GM18520 (cell line): Measurements from ENCODE around the gene FAM227B.
"Not testable (repeated sequence)": the region's sequence is repeated elsewhere in the genome, so short reads cannot be mapped to it uniquely, and the experiment has no call there.

Experiments used
- ATAC-seq: cut with Tn5 transposase; IDR thresholded peaks from one replicate; pipeline ENCODE4 v1.9.1; 2021; ENCODE audit not compliant: unreplicated experiment

The FAM227B gene, protein sequence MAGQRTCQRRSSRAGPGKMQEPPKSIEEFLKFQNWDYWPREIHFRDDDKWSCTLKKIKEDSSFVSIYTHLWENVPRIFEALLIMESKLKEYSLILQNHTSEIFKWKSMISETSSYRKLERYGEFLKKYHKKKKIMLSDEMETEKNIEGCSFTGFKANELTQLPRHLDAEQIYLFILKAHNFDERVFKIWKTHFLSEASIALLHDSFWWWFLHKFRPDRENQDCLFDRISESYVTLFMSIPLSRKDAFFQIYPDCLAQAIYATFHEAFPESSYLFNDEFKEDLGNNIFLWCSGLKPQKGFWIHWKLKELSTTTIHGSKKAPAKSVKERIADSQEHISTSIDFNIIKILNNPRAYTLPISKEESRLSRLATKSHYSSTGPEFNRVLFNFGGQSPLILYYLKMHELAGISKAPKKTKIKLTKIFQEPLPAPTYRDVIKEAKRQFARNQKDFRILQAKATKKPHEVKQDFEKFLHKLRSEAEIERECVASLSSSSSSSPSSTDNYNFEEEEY

GRCh38 chr15:49620658-49621368, at the start of gene FAM227B, which contains the start of gene DTWD1:
Gene FAM227B, minus strand, starts transcription at chr15:49620818. Its CDS starts 5,647 bp downstream, at chr15:49615171.
Gene DTWD1, plus strand, starts transcription at chr15:49621048. Its CDS starts 4,120 bp downstream, at chr15:49625168.
- peak; percentile 97 for ATAC-seq

DNA sequence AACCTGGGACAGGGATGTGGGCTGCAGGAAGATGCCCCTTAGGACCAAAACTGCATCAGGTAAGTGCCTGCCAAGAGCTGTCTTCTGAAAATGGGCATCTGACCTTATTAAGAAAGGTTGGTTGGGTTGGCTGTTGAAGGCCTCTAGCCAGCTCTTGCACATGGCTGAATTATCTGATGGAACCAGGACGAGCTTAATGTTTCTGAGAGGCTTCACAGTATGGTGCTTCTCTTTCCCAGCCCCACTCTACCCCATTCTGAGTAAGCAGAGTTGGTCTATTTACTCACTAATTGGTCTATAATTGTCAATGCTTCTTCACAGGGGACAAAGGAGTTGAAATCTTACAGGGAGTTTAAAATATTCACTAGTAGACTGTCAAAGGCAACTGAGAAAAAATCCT, 48.7 kb upstream of the FAM227B start:
- no peak for ATAC-seq

DNA sequence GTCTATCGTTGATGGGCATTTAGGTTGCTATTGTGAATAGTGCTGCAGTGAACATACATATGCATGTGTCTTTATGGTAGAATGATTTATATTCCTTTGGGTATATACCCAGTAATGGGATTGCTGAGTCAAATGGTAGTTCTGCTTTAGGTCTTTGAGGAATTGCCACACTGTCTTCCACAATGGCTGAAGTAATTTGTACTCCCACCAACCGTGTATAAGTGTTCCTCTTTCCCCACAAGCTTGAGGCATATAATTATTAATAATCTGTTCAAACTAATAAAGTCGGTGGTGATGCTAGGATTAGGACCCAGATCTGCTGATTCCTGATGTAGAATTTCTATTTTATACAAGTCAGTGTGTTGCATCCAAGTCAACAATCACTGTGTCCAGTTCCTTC, 45.9 kb upstream of the FAM227B start:
- ATAC-seq, result not testable (repeated sequence)

GRCh38 chr15:49664716-49665115, 44.1 kb upstream of the FAM227B start:
- ATAC-seq, result no peak

DNA sequence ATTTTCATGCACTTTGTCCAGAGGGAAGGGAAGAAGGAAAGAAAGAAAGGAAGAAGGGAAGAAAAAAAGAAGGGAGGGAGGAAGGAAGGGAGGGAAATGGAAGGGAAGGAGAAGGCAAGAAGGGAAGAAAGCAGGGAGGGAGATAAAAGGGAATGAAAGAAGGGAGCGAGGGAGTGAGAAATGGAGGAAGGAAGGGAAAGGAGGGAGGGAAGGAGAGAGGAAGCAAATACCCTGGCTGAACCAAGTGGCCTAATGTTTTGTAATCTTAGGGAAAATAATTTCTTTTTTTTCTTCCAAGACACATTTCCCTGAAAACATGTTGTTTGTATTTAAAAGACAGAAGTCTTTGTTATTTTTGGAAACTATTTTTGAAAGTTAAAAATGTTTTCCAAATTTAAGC, 36.1 kb upstream of the FAM227B start:
- ATAC-seq, result no peak

GRCh38 chr15:49652922-49653321, 32.3 kb upstream of the FAM227B start:
- ATAC-seq, result no peak

DNA sequence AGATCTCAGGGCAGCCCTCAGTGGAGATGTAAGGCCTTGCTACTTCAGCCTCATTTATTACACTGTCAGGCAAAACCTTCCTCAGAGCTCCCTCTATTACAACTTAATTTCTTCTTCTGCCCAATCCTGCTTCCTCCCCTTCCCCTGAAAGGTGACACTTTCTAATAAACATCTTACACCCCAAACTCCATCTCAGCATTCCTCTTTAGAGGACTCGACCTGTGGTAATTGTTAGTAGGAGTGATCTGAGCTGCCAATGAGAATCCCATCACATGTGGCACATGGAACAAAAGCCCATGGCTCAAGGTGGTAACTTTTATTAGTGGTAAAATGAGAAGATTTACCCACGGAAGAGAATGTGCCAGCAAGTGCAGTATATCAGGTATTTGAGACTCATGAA, 30.1 kb upstream of the FAM227B start:
- ATAC-seq, result no peak

DNA sequence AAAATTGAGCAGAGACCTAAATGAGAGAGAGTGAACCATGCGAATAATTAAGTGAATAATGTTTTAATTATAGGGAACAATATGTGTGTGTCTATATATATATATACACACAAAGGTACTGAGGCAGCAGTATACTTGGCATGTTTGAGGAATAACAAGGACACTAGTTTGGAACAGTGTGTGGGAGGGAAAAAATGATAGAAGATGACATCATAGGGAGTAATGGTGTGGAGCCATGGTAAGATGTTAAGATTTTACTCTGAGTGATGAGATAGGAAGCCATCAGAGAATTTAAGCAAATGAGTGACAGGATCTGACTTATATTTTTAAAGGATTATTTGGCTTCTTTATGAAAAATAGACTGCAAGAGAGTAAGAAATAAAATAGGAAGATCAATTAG, 29.4 kb upstream of the FAM227B start:
- ATAC-seq, result no peak

DNA sequence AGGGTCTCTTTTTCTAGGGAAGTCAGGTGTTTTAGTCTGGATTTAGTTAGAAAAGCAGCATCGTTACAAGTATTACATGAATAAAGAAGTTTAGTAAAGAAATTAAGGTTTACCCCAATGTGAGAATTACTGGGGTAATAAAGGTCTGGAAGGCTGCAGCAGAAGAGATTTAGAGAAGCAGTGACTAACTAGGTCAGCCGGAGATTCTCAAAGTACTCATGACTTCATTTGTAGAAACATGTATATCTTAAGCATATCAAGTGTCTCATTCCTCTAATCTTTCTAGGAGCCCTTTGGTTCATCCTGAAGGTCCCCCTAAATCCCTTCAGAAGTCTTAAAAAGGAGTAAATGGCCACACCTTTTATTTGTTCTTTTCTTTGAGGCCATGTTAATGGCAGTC, 26.3 kb upstream of the FAM227B start:
- ATAC-seq, result no peak

GRCh38 chr15:49645941-49646340, 25.3 kb upstream of the FAM227B start:
- no peak for ATAC-seq

DNA sequence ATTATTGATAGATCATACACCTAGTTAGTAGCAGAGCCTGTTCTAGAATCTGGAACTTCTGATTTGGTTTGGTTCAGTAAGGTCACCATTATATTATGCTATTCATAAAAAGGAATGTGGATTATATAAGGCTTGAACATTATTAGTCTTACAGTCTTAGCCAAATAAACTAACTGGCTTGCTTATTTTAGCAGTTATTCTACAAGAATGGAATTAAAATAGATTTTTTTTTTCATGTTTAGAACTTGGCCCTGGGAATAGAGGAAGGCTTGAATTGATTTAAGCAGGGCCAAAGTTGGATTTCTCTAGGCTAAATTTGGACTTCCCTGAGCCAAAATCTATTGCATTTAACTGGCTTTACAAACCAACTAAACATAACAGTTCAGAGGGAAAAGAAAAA, 24.7 kb upstream of the FAM227B start:
- no peak for ATAC-seq

DNA sequence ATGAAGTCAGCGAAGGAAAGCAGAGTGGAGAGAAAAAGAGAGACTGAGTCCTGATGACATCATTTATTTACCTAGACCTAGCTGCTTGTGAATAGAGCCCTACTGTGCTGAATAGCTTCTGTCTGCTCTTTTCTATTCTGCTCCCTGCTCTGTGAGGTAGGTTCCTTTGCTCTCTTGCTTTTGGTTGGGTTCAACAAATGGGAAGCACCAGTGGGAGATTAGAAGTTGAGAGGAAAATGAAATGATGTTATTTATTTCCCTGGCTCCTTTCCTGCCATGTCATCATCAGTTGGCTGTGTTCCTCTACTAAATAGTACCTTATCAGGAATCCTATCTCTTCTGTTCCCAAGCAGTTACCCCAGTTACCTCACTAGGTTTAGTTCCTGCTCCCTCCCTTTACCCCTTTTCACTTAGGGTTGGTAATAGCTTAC, 23.8 kb upstream of the FAM227B start:
- no peak for ATAC-seq

- ATAC-seq, result no peak
Measured at GRCh38 chr15:49637857-49638256, 17.2 kb upstream of the FAM227B start.

DNA sequence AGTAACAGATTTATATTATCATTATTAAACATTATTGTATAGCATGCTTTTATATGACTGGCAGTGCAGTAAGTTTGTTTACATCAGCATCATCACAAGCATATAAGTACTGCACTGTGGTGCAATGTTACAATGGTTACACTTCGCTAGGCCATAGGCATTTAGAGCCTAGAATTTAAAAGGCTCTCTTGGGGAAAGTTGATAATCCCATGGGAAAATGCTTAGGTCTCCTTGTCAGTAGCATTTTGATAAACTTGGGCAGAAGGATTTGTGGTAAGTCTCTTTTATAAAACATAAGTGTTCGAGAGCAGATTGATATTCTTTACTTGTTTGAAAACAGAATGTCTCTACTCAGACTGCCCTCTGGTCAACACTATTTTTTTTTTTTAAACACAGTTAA, 7.8 kb upstream of the FAM227B start:
- no peak for ATAC-seq

DNA sequence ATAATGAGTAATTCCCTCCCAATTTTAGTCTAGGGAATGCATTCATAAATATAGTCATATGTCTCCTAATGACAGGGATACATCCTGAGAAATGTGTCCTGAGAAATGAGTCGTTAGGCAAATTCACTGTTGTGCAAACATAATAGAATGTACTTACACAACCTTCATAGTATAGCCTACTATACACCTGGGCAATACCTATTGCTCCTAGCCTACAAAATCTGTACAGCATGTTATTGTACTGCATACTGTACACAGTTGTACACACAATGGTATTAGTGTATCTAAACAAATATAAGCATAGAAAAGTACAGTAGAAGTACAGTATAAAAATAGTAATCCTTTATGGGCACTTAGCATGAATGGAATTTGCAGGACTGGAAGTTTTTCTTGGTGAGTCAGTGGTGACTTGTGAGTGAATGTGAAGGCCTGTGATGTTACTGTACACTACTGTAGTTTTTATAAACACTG, 6.8 kb upstream of the FAM227B start:
- ATAC-seq, result no peak

- ATAC-seq, result no peak
Measured at GRCh38 chr15:49625460-49626036, 4.9 kb upstream of the FAM227B start.

- ATAC-seq, result no peak
Measured at GRCh38 chr15:49624056-49624455, 3.4 kb upstream of the FAM227B start.

DNA sequence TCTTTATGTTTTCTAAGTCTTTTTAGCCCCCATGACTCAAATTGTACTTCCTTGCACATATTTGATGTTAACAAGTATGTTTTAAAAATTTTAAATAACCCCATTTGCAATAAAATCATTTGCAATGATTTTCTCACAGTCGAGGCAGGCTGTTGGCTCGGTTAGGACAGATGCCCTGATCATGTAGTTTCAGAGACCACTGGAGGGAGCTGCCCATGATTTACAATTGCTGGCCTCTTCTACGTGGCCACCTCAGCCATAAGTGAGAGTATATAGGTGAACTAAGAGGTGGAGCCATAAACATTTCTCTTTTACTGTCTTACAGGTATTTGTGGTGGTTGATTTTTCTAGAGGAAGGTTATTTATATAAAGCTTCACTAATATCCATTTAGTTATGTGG, 1.9 kb upstream of the FAM227B start:
- ATAC-seq, result no peak

- ATAC-seq, result no peak
Measured at GRCh38 chr15:49621887-49622286, 1.3 kb upstream of the FAM227B start.

DNA sequence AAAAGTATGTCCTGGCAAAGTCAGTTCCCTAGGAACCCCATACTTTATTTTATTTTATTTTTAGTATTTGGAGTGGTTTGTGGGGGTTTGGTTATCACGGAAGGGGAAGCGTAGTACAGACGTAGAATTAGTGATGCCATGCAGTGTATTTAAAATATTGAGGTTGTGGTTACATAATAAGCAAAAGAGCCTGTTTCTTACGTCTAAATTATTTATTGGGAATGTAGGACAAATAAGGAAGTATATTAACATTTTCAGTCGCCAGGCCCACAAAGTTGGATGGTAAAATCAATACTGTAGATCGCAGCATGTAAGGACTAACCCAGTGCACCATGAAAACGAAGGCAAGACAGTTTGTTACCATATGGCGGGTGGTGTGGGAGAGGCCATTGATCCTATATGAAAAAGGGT, 788 bp upstream of the FAM227B start:
- ATAC-seq, result no peak

DNA sequence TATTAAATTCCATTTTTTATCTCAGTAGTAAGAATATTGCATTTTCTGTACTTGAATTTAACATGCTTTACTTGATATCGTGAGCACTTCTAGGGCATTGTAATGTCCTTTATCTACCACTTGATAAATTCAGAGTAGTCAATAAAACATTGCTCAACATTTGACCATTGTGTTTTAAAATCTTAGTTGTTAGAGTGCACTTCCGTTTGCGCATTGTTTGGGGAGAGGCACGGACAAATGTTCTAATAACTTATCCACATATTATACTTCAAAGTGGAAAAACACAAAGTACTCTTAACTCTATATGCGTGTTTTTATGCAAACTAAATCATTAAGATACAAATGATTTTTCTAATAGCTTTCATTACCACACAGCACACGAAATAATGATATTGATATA, 419 bp downstream of the FAM227B start:
- ATAC-seq, result no peak

GRCh38 chr15:49619226-49619625, 1.4 kb downstream of the FAM227B start:
- no peak for ATAC-seq
